Sigmoid colon (tissue), 4 donors: ENCODE data around the gene AP1M2.

Experiments
- EP300 ChIP-seq, 4 donors: sonication (generic); formaldehyde crosslinking; IDR thresholded peaks; one replicate each; pipeline ENCODE4 v1.6.1; 2017; ENCODE audit warnings: antibody characterized with exemption in 4 of 4
- POLR2A ChIP-seq, 2 donors: fragments of 450-650 bp; IDR thresholded peaks; one replicate each; pipeline ENCODE4 v1.6.1; 2016; ENCODE audit warnings: antibody characterized with exemption in 2 of 2, mild to moderate bottlenecking in 2 of 2, moderate library complexity in 2 of 2
- TF ChIP-seq, protein P1 (sequence below), 4 experiments: fragments of 450-650 bp in 3 of 4; fragments of 200-600 bp in 1 of 4; IDR thresholded peaks; one replicate each; pipeline ENCODE4 v1.5.1; 2016 to 2019; ENCODE audit warnings: antibody characterized with exemption in 4 of 4, mild to moderate bottlenecking in 3 of 4, moderate library complexity in 2 of 4

- TF ChIP-seq POLR2A (IDR thresholded peaks at IDR 0.05) (no peak), EP300 (IDR thresholded peaks at IDR 0.05) (no peak)
- TF ChIP-seq, protein P1, sequence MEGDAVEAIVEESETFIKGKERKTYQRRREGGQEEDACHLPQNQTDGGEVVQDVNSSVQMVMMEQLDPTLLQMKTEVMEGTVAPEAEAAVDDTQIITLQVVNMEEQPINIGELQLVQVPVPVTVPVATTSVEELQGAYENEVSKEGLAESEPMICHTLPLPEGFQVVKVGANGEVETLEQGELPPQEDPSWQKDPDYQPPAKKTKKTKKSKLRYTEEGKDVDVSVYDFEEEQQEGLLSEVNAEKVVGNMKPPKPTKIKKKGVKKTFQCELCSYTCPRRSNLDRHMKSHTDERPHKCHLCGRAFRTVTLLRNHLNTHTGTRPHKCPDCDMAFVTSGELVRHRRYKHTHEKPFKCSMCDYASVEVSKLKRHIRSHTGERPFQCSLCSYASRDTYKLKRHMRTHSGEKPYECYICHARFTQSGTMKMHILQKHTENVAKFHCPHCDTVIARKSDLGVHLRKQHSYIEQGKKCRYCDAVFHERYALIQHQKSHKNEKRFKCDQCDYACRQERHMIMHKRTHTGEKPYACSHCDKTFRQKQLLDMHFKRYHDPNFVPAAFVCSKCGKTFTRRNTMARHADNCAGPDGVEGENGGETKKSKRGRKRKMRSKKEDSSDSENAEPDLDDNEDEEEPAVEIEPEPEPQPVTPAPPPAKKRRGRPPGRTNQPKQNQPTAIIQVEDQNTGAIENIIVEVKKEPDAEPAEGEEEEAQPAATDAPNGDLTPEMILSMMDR (IDR thresholded peaks at IDR 0.05), result no peak
Measured at GRCh38 chr19:10574462-10574861, 12.7 kb downstream of the AP1M2 start.
